GM19395 (cell line): ENCODE measurements around the gene RCN2.
"Not testable (repeated sequence)": the region's sequence is repeated elsewhere in the genome, so short reads cannot be mapped to it uniquely, and the experiment has no call there.

ENCODE experiments used
- ATAC-seq: cut with Tn5 transposase; IDR thresholded peaks from one replicate; pipeline ENCODE4 v1.9.1; 2021; ENCODE audit warnings: mild to moderate bottlenecking, moderate library complexity; ENCODE audit not compliant: unreplicated experiment

The RCN2 gene

GRCh38 chr15:76932135-76932966, 802 bp downstream of the RCN2 start:
- no peak for ATAC-seq

GRCh38 chr15:76935620-76936019, 4.1 kb downstream of the RCN2 start:
- ATAC-seq: no peak

- ATAC-seq: no peak
These were observed 5.1 kb downstream of the RCN2 start for GRCh38 chr15:76936671-76937070.

- no peak for ATAC-seq
These were observed 7.2 kb downstream of the RCN2 start for GRCh38 chr15:76938752-76939151.

DNA sequence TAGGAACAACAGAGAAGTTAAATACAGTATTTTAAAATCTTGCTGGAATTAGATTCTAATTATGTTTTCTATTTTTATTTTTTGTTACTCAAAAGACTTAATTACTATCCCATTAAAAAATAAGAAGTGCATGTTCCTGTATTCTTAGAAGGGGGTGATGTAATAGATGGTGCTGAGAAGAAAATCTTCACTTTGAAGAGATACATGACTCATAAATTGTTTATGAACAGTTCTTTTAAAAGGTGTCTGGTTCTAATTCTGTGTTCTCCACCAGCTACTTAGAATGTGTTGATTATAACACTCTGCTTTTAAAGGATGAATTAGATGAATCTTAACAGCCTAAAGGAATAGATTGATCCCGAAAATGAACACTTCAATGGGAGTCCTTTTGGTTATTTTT, 8.2 kb downstream of the RCN2 start:
- no peak for ATAC-seq

DNA sequence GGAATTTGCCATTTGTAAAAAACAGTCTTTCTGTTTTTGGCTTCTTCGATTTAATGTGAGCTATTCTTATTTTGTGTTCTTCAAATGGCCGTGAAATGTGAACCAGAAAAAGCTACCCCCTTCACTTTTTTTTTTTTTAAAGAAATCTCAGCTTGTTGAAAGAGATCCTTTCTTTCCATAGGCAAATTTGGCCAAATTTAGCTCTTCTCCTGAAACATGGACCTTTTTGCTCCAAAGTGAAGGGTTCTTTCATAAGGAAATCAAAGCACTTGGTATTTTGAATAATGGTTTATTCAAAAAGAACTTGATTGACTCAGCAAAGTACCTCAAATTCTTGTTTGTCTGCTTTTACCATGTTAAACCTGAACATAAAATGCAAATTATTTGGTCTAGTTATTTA, 10.1 kb downstream of the RCN2 start:
- no peak for ATAC-seq

DNA sequence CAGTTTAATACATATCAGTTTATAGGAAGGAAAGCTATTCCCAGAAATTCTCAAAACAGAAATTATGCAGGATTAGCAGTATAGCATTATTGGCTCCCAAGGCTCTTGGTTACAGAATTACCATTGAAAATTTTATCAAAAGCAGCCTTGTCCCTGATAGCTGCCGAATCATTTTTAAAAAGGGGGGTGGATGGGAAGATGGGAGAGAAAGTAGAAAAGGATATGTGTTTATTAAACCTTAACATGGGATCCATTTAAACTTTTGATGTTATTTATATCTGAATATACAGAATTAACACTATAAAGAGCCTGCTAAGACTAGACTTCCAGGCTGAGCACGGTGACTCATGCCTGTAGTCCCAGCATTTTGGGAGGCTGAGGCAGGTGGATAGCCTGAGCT, 10.8 kb downstream of the RCN2 start:
- no peak for ATAC-seq

DNA sequence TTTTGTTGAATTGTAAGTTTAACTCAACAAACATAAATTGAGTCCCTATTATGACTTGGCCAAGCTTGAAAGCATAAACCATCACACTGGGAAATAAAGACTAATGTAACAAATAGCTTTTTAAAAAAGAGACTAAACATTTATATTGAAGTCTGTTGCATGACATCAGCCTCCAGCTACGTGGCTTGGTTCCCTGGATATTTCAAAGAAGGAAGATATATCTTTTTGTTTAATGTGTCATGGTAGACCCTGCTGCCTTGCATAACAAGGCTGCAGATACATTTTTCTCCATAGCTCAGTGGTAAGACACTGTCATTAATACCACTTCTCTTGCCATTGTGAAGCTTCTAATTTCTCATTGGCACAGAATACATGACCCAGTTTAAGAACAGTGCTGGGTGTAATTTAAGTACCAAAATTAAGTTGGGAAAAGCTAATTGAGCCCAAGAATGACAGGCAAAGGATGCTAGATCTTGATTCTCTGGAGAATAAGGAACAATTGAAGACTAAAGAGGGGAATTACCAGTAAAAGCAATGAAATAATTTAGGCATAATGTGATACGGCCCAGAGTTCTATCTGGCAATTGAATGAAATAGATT, 14.0 kb downstream of the RCN2 start:
- ATAC-seq: no peak

GRCh38 chr15:76947454-76947853, 15.9 kb downstream of the RCN2 start:
- ATAC-seq: no peak

- ATAC-seq: no peak
These were observed 19.7 kb downstream of the RCN2 start for GRCh38 chr15:76951220-76951619.

DNA sequence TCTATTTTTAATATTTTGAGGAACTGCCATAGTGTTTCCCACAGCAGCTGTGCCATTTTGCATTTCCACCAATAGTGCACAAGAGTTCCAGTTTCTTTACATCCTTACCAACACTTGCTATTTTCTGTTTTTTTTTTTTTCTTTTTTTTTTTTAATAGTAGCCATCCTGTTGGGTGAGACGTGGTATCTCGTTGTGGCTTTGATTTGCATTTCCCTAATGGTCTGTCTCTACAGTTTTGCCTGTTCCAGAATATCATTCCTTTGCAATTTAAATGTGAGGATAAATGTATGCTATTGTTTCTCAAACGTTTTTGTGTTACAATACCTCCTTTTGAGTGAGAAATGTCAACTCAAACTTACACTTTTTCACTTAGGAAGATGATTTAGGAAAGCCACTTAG, 22.4 kb downstream of the RCN2 start:
- no peak for ATAC-seq

- ATAC-seq: no peak
These were observed 23.2 kb downstream of the RCN2 start for GRCh38 chr15:76954744-76955143.

DNA sequence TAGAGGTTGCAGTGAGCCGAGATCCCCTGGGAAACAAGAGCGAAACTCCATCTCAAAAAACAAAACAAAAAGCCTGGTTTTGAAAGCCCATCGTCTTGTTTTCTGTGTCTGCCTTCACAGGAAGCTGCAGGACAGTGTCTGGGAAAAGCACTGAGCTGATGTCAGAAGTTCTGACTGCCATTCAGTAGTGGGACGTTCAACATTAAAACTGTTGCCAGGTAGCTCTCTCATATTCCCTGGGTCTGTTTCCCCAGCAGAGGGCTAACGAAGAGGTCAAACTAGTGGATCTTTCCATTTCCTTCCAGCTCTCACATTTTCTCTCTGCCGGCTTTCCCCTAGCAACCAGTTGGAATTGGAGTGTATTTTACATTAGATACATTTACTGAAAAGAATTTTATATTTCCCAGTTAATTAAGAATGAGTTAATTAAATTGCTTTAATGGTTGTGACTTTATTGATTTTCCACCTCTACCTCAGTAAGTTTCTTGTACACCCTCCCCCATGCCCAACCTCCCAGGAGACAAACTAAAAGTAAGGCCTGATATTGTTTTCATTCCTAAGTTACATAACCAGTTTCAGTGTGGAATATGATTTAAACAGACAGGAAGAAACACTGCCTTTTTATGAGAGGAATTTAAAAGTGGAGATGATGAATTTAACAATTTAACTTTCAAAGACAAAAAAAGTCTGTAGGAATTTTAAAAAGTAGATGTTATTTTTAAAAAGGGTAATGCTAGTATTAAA, 29.9 kb downstream of the RCN2 start:
- ATAC-seq: no peak

- ATAC-seq: no peak
These were observed 30.9 kb downstream of the RCN2 start for GRCh38 chr15:76962337-76963013.

GRCh38 chr15:76963596-76963995, 32.0 kb downstream of the RCN2 start:
- ATAC-seq: no peak

- ATAC-seq: no peak
These were observed 32.6 kb downstream of the RCN2 start for GRCh38 chr15:76964157-76964556.

- not testable (repeated sequence) for ATAC-seq
These were observed 34.5 kb downstream of the RCN2 start for GRCh38 chr15:76966051-76966450.

DNA sequence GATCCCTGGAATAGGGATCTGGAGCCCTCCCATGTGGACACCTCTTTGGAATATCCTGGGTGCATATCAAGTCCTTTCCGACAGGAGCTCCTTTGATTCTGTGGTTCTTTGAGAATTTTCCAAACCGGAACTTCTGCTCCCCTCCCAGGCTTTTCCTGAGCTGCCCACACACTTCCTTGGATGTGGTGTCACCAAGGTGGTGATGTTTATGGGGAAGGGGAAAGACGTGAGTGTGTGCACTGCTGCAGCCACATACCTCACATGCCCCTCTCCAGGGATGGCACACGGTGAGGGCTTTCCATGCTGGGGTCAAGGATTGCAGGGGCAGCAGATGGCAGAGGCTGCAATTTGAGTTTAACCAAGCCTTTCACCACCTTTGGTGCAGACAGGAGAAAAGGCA, 35.5 kb downstream of the RCN2 start:
- ATAC-seq: no peak

DNA sequence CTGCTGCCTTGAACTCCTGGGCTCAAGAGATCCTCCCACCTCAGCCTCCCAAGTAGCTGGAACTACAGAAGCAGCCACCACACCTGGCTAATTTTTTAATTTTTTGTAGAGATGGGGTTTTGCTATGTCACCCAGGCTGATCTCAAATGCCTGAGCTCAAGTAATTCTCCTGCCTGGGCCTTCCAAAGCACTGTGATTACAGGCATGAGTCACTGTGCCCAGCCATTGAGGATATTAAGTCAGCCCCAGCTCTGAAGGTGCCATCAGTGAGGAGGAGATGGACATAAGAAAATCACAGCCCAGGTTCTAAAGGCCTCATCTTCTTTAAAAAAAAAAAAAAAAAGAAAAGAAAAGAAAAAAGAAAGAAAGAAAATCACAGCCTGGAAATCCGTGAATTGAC, 36.8 kb downstream of the RCN2 start:
- ATAC-seq: no peak

DNA sequence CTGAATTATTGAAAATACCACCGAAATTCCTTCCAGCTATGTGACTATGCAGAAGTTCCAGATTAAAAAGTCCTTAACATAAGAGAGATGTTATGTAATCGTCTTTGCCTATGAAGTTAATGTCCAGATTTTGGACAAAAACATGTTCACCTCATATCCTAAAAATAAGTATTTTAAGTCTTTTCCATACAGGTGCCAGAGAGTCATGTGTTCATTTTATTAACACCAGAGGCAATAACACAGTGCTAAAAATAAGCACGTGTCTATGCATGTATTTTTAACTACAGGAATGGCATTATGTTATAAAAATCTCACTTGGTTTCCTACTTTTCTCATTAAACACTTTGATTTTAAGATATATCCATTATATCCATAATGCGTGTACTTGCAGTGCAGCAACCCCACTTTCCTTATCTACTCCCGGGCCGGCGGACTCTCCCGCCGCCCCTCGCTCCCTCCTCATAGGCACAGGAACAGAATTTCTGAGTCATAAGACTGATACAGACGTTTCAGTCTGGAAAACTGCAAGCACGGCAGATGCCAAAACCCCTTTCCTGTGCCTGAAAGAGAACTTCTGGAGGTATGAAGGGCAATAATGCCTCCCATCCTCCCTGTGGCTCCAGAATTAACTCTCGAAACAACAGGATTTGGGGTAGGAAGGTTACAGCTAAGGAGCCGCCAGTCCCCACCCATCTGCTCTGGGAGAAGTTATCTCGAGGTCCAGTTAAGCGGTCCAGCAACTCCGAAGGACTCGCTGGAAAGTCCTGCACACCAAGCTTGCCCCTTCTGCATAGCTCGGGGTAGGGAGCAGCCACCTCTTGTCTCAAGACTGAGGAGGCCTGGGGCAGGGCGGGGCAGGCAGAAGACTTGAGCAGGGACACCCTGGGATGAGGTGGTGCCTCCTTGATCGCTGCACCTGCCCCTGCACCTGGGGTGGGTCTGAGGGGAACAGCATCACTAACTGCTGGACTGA, 41.1 kb downstream of the RCN2 start:
- no peak for ATAC-seq
